ENCODE data around the gene FAM174C.

The FAM174C gene

DNA sequence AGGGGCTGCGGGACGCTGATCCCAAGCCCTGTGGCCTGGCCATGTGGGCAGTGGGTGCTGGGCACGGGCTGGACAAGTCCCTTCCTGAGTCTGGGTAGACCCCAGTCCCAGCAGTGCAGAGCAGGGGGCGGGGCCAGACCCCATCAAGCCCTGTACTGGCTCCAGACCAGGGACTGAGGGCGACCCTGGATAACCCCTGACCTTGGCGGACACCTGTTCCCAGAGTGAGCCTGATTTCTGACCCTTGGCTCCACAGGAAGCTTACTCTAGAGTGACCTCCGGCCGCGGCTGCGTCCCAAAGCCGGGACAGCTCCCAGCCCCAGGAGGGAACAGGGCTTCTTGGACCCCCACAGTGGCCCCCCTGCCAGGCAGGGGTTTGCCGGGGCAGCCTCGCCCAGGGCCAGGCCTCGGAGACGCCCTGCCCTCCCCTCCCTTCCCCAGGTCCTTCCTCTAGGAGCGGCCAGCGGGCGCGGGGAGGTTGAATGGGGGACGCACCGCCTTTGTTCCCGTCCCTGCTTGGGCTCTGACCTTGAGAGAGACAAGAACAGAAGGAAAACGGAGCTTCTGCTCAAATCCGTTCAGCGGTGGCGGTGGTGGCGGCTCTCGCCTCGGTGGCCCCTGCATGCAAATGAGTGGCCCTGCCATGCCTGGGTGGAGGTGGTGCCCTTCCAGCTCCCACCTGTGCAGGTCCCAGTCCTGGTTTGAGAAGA is 8.0 kb downstream of the FAM174C start (continued):
- peak; percentile 57; the same call in 1 of the 2 replicates for TF ChIP-seq ZNF10 (tag by site-specific recombination; IDR thresholded peaks at IDR 0.05)
- no peak for TF ChIP-seq ZNF292 (tag by site-specific recombination; IDR thresholded peaks at IDR 0.05; ENCODE audit: borderline replicate concordance, low read depth)
- TF ChIP-seq MEIS1 (CRISPR knock-in tag; IDR thresholded peaks at IDR 0.05; ENCODE audit: borderline replicate concordance): no peak
- TF ChIP-seq ZNF133 (tag by site-specific recombination; IDR thresholded peaks at IDR 0.05): no peak
- no peak for TF ChIP-seq ZFP3 (tag by site-specific recombination; IDR thresholded peaks at IDR 0.05; ENCODE audit: low read depth)
- TF ChIP-seq GLIS1 (tag by site-specific recombination; IDR thresholded peaks at IDR 0.05): peak; percentile 36
- TF ChIP-seq ZNF341 (tag by site-specific recombination; IDR thresholded peaks at IDR 0.05; ENCODE audit: low read depth): no peak
- TF ChIP-seq YY2 (tag by site-specific recombination; IDR thresholded peaks at IDR 0.05): no peak
- no peak for TF ChIP-seq ZNF2 (tag by site-specific recombination; IDR thresholded peaks at IDR 0.05)
- no peak for TF ChIP-seq ZNF404 (tag by site-specific recombination; IDR thresholded peaks at IDR 0.05)
- TF ChIP-seq SCRT2 (tag by site-specific recombination; IDR thresholded peaks at IDR 0.05): 0 out of 2 replicates have a peak, but pooled peaks have one; percentile 16
- TF ChIP-seq ZNF248 (tag by site-specific recombination; IDR thresholded peaks at IDR 0.05): no peak
- no peak for TF ChIP-seq ZNF239 (tag by site-specific recombination; IDR thresholded peaks at IDR 0.05)
- no peak for TF ChIP-seq KLF17 (tag by site-specific recombination; IDR thresholded peaks at IDR 0.05)
- no peak for TF ChIP-seq INSM2 (tag by site-specific recombination; IDR thresholded peaks at IDR 0.05)
- TF ChIP-seq HIC1 (tag by site-specific recombination; IDR thresholded peaks at IDR 0.05): 0 out of 2 replicates have a peak, but pooled peaks have one; percentile 8
- TF ChIP-seq, protein P1, sequence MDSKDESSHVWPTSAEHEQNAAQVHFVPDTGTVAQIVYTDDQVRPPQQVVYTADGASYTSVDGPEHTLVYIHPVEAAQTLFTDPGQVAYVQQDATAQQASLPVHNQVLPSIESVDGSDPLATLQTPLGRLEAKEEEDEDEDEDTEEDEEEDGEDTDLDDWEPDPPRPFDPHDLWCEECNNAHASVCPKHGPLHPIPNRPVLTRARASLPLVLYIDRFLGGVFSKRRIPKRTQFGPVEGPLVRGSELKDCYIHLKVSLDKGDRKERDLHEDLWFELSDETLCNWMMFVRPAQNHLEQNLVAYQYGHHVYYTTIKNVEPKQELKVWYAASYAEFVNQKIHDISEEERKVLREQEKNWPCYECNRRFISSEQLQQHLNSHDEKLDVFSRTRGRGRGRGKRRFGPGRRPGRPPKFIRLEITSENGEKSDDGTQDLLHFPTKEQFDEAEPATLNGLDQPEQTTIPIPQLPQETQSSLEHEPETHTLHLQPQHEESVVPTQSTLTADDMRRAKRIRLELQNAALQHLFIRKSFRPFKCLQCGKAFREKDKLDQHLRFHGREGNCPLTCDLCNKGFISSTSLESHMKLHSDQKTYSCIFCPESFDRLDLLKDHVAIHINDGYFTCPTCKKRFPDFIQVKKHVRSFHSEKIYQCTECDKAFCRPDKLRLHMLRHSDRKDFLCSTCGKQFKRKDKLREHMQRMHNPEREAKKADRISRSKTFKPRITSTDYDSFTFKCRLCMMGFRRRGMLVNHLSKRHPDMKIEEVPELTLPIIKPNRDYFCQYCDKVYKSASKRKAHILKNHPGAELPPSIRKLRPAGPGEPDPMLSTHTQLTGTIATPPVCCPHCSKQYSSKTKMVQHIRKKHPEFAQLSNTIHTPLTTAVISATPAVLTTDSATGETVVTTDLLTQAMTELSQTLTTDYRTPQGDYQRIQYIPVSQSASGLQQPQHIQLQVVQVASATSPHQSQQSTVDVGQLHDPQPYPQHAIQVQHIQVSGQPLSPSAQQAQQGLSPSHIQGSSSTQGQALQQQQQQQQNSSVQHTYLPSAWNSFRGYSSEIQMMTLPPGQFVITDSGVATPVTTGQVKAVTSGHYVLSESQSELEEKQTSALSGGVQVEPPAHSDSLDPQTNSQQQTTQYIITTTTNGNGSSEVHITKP (tag by site-specific recombination; IDR thresholded peaks at IDR 0.05): no peak
- TF ChIP-seq TSHZ1 (tag by site-specific recombination; IDR thresholded peaks at IDR 0.05; ENCODE audit: borderline replicate concordance): no peak
- peak; percentile 58; the same call in 1 of the 2 replicates for TF ChIP-seq BCL11B (tag by site-specific recombination; IDR thresholded peaks at IDR 0.05; ENCODE audit: low read depth)
- no peak for TF ChIP-seq ZNF530 (tag by site-specific recombination; IDR thresholded peaks at IDR 0.05; ENCODE audit: low read depth)
- no peak for TF ChIP-seq ZBTB21 (tag by site-specific recombination; IDR thresholded peaks at IDR 0.05)
- TF ChIP-seq ZNF624 (tag by site-specific recombination; IDR thresholded peaks at IDR 0.05): no peak
- TF ChIP-seq IKZF3 (tag by site-specific recombination; IDR thresholded peaks at IDR 0.05): no peak
